Measurements from ENCODE around the gene OCA2.

The OCA2 gene

GRCh38 chr15:27826411-27826810 is 272.7 kb downstream of the OCA2 start:
- H3K36me3 ChIP-seq (replicated peaks; ENCODE audit: low read depth, low read length) = no peaks in the 10 kb centered on the region
- TF ChIP-seq, protein P1, sequence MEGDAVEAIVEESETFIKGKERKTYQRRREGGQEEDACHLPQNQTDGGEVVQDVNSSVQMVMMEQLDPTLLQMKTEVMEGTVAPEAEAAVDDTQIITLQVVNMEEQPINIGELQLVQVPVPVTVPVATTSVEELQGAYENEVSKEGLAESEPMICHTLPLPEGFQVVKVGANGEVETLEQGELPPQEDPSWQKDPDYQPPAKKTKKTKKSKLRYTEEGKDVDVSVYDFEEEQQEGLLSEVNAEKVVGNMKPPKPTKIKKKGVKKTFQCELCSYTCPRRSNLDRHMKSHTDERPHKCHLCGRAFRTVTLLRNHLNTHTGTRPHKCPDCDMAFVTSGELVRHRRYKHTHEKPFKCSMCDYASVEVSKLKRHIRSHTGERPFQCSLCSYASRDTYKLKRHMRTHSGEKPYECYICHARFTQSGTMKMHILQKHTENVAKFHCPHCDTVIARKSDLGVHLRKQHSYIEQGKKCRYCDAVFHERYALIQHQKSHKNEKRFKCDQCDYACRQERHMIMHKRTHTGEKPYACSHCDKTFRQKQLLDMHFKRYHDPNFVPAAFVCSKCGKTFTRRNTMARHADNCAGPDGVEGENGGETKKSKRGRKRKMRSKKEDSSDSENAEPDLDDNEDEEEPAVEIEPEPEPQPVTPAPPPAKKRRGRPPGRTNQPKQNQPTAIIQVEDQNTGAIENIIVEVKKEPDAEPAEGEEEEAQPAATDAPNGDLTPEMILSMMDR (IDR thresholded peaks at IDR 0.05; ENCODE audit: low read depth, low read length) = no peak
- TF ChIP-seq EZH2phosphoT487 (IDR thresholded peaks at IDR 0.05; ENCODE audit: low read depth) = no peak
- H3K9ac ChIP-seq (ENCODE audit: low read length) = no peak overlapping the region
- no peak overlapping the region for H3K27ac ChIP-seq (ENCODE audit: low read length)
- no peaks in the 10 kb centered on the region for H3K27me3 ChIP-seq (ENCODE audit: low read depth, low read length)
- H3K4me1 ChIP-seq (ENCODE audit: low read length) = no peaks in the 10 kb centered on the region
- no peaks in the 10 kb centered on the region for H4K20me1 ChIP-seq (ENCODE audit: insufficient read depth, low read length)
- no peaks in the 10 kb centered on the region for H3K9me3 ChIP-seq (ENCODE audit: insufficient read depth, low read length)
- no peaks in the 10 kb centered on the region for H3K79me2 ChIP-seq (ENCODE audit: low read length)
- H2AFZ ChIP-seq (ENCODE audit: low read depth, low read length) = no peak overlapping the region
- no peak overlapping the region for H3K4me3 ChIP-seq (ENCODE audit: low read length)
- H3K4me2 ChIP-seq (ENCODE audit: low read length) = no peak overlapping the region

GRCh38 chr15:27824841-27825422 is 274.2 kb downstream of the OCA2 start:
- TF ChIP-seq EZH2phosphoT487 (IDR thresholded peaks at IDR 0.05; ENCODE audit: low read depth) = no peak
- TF ChIP-seq, protein P1 (IDR thresholded peaks at IDR 0.05; ENCODE audit: low read depth, low read length) = no peak
- Histone ChIP-seq H3K4me3 (ENCODE audit: low read length) (no peak overlapping the region), H3K27ac (ENCODE audit: low read length) (no peak overlapping the region), H3K9me3 (ENCODE audit: insufficient read depth, low read length) (no peaks in the 10 kb centered on the region), H2AFZ (ENCODE audit: low read depth, low read length) (no peak overlapping the region), H3K79me2 (ENCODE audit: low read length) (no peaks in the 10 kb centered on the region), H3K27me3 (ENCODE audit: low read depth, low read length) (no peaks in the 10 kb centered on the region), H3K4me1 (ENCODE audit: low read length) (no peaks in the 10 kb centered on the region), H3K9ac (ENCODE audit: low read length) (no peak overlapping the region), H4K20me1 (ENCODE audit: insufficient read depth, low read length) (no peaks in the 10 kb centered on the region), H3K4me2 (ENCODE audit: low read length) (no peak overlapping the region), H3K36me3 (replicated peaks; ENCODE audit: low read depth, low read length) (no peaks in the 10 kb centered on the region)

- H3K27ac ChIP-seq (ENCODE audit: low read length) = no peak overlapping the region
- no peak overlapping the region for H3K4me2 ChIP-seq (ENCODE audit: low read length)
- no peaks in the 10 kb centered on the region for H4K20me1 ChIP-seq (ENCODE audit: insufficient read depth, low read length)
- no peaks in the 10 kb centered on the region for H3K9me3 ChIP-seq (ENCODE audit: insufficient read depth, low read length)
- H3K4me3 ChIP-seq (ENCODE audit: low read length) = no peak overlapping the region
- H3K79me2 ChIP-seq (ENCODE audit: low read length) = no peaks in the 10 kb centered on the region
- TF ChIP-seq, protein P1 (IDR thresholded peaks at IDR 0.05; ENCODE audit: low read depth, low read length) = no peak
- H3K27me3 ChIP-seq (ENCODE audit: low read depth, low read length) = no peaks in the 10 kb centered on the region
- no peaks in the 10 kb centered on the region for H3K4me1 ChIP-seq (ENCODE audit: low read length)
- no peak overlapping the region for H2AFZ ChIP-seq (ENCODE audit: low read depth, low read length)
- no peaks in the 10 kb centered on the region for H3K36me3 ChIP-seq (replicated peaks; ENCODE audit: low read depth, low read length)
- no peak overlapping the region for H3K9ac ChIP-seq (ENCODE audit: low read length)
These were observed 277.8 kb downstream of the OCA2 start for GRCh38 chr15:27821273-27821672.

- no peak overlapping the region for H3K4me3 ChIP-seq (ENCODE audit: low read length)
- H2AFZ ChIP-seq (ENCODE audit: low read depth, low read length) = no peak overlapping the region
- no peak overlapping the region for H3K4me2 ChIP-seq (ENCODE audit: low read length)
- no peak overlapping the region for H3K27ac ChIP-seq (ENCODE audit: low read length)
- no peaks in the 10 kb centered on the region for H3K36me3 ChIP-seq (replicated peaks; ENCODE audit: low read depth, low read length)
- H3K79me2 ChIP-seq (ENCODE audit: low read length) = no peaks in the 10 kb centered on the region
- no peak overlapping the region for H3K9ac ChIP-seq (ENCODE audit: low read length)
- H3K4me1 ChIP-seq (ENCODE audit: low read length) = no peaks in the 10 kb centered on the region
- no peak for TF ChIP-seq EZH2phosphoT487 (IDR thresholded peaks at IDR 0.05; ENCODE audit: low read depth)
- TF ChIP-seq, protein P1 (IDR thresholded peaks at IDR 0.05; ENCODE audit: low read depth, low read length) = no peak
- H4K20me1 ChIP-seq (ENCODE audit: insufficient read depth, low read length) = no peaks in the 10 kb centered on the region
- no peaks in the 10 kb centered on the region for H3K27me3 ChIP-seq (ENCODE audit: low read depth, low read length)
- no peaks in the 10 kb centered on the region for H3K9me3 ChIP-seq (ENCODE audit: insufficient read depth, low read length)
These were observed 278.4 kb downstream of the OCA2 start for GRCh38 chr15:27820722-27821121.
